Type B pancreatic cell (in vitro differentiated cells): Measurements from ENCODE around the gene FRMD5. TPM values are rescaled to one million over a fixed set of nuclear protein-coding genes. Genes with fewer than 3 reads are reported as not detected.

Experiments
- DNase-seq: peaks from one replicate; pipeline ENCODE4 v3.0.0; 2021; ENCODE audit warnings: mixed read lengths; ENCODE audit not compliant: unreplicated experiment; ENCODE audit errors: extremely low spot score
- H3K27ac Mint-ChIP-seq: 2 replicates; pipeline ENCODE4 v1.8.0; 2021; ENCODE audit warnings: mild to moderate bottlenecking, mixed read lengths
- H3K27me3 Mint-ChIP-seq: 2 replicates; pipeline ENCODE4 v1.8.0; 2021; ENCODE audit warnings: mixed read lengths
- H3K36me3 Mint-ChIP-seq: 2 replicates; pipeline ENCODE4 v1.8.0; 2021; ENCODE audit warnings: mixed read lengths
- H3K4me1 Mint-ChIP-seq: one replicate; pipeline ENCODE4 v1.8.0; 2021; ENCODE audit warnings: mixed read lengths; ENCODE audit not compliant: unreplicated experiment
- H3K4me3 Mint-ChIP-seq: 2 replicates; pipeline ENCODE4 v1.8.0; 2021; ENCODE audit warnings: mild to moderate bottlenecking, mixed read lengths
- H3K9me3 Mint-ChIP-seq: 2 replicates; pipeline ENCODE4 v1.8.0; 2021; ENCODE audit warnings: mixed read lengths
- CTCF ChIP-seq: fragments of 200-600 bp; sonication (generic); conservative IDR thresholded peaks from 2 replicates; pipeline ENCODE4 v1.5.0; 2021; ENCODE audit warnings: antibody characterized with exemption, mild to moderate bottlenecking
- total RNA-seq: library from RNA; stranded (reverse); gene quantifications from 2 replicates; pipeline ENCODE4 v1.2.1, GENCODE V29; 2021; ENCODE audit warnings: low replicate concordance

The FRMD5 gene
- total RNA-seq, 1 donor from 2014 or later = 3.8 TPM

- Mint-ChIP-seq H3K9me3 (no peaks in the 10 kb centered on the region), H3K4me3 (no peak overlapping the region), H3K4me1 (no peaks in the 10 kb centered on the region), H3K27me3 (no peaks in the 10 kb centered on the region), H3K27ac (no peak overlapping the region), H3K36me3 (no peaks in the 10 kb centered on the region)
- TF ChIP-seq CTCF = no peak
- no peak for DNase-seq
Measured at GRCh38 chr15:43985976-43986680, 208.9 kb downstream of the FRMD5 start.

- Mint-ChIP-seq H3K27me3 (no peaks in the 10 kb centered on the region), H3K4me3 (no peak overlapping the region), H3K27ac (no peak overlapping the region), H3K36me3 (no peaks in the 10 kb centered on the region), H3K4me1 (no peaks in the 10 kb centered on the region), H3K9me3 (peaks cover 3% of the 10 kb centered on the region)
- no peak for TF ChIP-seq CTCF
- DNase-seq = no peak
Measured at GRCh38 chr15:43981576-43981975, 213.5 kb downstream of the FRMD5 start.

- TF ChIP-seq CTCF = no peak
- peaks cover 4% of the 10 kb centered on the region for H3K4me1 Mint-ChIP-seq
- DNase-seq = no peak
- peaks cover 3% of the 10 kb centered on the region for H3K9me3 Mint-ChIP-seq
- no peaks in the 10 kb centered on the region for H3K36me3 Mint-ChIP-seq
- H3K27ac Mint-ChIP-seq = no peak overlapping the region
- no peak overlapping the region for H3K4me3 Mint-ChIP-seq
- no peaks in the 10 kb centered on the region for H3K27me3 Mint-ChIP-seq
Measured at GRCh38 chr15:43977072-43977884, 217.8 kb downstream of the FRMD5 start.

DNA sequence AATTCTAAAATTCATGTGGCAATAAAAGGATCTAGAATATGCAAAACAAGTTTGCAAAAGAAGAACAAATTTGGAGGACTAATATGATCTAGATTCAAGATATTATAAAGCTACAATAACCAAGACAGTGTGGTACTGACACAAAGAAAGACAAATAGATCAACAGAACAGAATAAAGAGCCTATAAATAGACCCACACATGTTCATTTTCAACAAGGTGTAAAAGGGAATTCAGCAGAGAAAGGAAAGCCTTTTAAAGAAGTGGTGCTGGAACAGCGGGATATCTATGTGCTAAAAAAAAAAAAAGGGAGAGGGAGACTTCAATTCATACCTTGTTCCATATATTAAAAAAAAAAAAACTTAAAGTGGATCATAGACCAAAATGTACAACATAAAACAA lies 219.3 kb downstream of the FRMD5 start:
- peaks cover 4% of the 10 kb centered on the region for H3K4me1 Mint-ChIP-seq
- DNase-seq = no peak
- no peak overlapping the region for H3K27ac Mint-ChIP-seq
- peaks cover 3% of the 10 kb centered on the region for H3K9me3 Mint-ChIP-seq
- TF ChIP-seq CTCF = no peak
- no peak overlapping the region for H3K4me3 Mint-ChIP-seq
- no peaks in the 10 kb centered on the region for H3K27me3 Mint-ChIP-seq
- H3K36me3 Mint-ChIP-seq = no peaks in the 10 kb centered on the region

GRCh38 chr15:43975326-43975725 lies 219.7 kb downstream of the FRMD5 start:
- Mint-ChIP-seq H3K9me3 (peaks cover 3% of the 10 kb centered on the region), H3K4me1 (peaks cover 4% of the 10 kb centered on the region), H3K36me3 (no peaks in the 10 kb centered on the region), H3K27me3 (no peaks in the 10 kb centered on the region), H3K27ac (no peak overlapping the region), H3K4me3 (no peak overlapping the region)
- TF ChIP-seq CTCF = no peak
- DNase-seq = no peak
